Fibroblast of skin of abdomen (primary cell): Measurements from ENCODE around the gene ATG2B.

Experiments
- DNase-seq: peaks from one replicate; pipeline ENCODE4 v3.0.0-alpha.2; 2013

The ATG2B gene

DNA sequence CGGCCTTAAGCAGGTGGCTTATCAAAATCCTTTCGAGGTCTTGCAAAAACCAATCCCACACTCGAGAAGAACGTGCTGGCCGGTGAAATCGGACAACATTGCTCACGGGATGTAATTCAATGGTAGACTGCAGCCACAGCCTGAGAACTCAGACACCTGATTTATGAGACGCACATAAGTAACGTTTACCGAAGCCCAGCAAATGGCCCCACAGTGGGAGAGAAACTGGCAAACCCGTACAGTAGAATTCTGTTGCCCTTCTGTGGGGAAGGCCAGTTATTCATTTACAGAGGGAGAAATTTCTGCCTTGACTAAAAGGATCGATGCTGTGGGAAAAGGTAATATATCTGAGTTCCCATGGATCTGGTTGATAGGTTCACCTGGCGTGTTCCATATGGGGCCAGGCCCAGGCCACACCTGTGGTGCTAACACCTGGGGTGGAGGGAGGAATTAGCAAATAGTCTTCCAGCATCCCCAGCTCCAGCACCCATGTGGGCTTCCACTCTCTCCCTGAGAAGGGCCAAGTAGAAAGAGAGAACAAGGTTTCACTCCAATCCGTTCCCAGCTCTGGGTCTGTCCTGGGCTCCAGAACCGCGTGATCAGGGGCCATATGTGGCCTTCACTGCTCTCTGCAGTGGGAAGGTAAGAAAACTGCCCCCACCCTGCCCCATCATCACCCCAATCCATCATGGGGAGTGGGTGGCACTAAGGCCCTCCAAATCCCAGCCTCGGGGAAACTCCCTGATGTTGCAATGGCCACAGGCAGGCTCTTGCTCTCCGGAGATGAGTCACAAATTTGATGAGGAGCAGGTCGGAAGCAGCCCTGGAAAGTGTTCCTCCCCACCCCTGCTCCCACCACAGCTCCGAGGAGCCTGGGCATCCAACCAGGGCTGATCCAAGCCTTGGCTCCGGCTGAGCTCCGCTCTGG lies 94.4 kb downstream of the ATG2B start:
- peak; percentile 96 for DNase-seq

DNA sequence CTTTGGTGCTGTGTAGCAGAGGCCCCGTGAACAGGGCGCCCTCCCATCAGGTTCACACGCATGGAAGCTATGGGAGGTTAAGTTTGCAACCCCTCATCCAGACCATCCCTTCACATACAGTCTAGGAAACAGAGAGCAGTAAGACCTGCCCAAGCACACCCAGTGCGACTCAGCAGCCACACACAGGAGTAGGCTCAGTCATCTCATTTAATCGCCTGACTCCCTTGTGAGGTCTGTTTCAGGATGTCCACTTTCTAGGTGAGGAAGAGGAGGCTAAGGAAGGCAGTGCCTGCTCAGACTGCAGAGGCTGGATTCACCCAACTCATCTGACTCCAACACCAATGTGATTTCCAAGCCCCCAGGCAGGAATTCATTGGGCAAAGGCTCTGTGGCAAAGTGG lies 95.2 kb downstream of the ATG2B start:
- no peak for DNase-seq

DNA sequence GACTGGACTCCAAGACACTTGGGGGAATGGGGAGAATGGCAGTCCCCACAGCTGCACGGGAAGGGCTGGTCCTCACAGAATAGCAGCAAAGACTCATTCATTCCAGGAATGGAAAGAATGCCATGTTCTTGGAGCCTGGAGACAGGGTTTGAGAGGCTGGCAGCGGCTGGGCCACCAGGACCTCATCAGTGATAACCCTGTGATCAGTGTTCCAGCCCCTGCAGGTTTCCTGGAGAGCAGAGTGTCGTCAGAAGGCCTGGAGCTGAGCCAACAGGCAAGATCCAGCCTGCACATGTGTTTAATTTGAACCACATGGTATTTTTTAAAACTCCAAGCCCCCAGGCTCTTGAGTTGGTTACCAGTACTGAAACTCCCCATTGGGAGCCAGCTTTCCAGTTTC lies 95.8 kb downstream of the ATG2B start:
- peak; percentile 89 for DNase-seq

DNA sequence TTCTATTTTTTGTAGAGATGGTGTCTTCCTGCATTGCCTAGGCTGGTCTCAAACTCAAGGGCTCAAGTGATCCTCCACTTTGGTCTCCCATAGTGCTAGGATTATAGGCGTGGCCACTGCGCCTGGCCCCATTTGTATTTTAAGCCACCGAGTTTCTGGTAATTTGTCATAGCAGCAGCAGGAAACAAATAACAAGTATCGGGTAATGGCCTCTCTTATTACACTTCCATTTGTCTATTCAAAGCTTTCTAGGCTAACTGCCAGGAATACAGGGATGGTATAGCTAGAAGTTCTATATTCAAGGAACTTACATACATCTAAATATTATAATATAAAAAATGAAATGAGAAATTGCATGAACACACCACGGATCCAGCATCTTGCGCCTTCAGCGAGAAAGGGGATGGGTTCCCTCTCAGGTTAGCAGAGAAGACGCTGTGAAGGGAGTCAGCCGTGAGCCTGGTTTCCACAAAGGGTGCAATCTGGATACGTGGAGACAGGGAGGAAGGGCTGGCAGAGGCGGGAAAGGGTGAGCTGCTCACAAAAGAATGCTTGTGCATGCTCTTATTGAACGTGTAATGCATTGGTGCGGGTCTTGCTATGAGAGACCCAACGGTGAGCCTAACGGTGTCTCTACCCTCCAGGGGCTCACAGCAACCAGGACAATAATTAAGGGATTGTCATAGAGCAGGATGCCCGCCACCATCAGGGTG lies 97.6 kb downstream of the ATG2B start:
- no peak for DNase-seq

DNA sequence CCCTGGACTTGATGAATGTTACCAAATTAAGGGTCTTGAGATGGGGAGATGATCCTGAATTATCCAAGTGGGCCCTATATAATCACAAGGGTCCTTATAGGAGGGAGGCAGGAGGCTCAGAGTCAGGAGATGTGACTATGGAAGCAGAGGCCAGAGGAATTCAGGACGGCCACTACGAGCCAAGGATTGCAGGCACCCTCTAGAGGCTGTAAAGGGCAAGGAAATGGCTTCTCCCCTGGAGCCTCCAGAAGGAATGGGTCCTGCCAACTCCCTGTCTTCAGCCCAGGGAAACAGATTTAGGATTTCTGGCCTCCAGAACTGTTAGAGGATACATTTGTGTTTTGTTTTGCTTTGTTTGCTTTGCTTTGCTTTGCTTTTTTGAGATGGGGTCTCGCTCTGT lies 98.3 kb downstream of the ATG2B start:
- no peak for DNase-seq

DNA sequence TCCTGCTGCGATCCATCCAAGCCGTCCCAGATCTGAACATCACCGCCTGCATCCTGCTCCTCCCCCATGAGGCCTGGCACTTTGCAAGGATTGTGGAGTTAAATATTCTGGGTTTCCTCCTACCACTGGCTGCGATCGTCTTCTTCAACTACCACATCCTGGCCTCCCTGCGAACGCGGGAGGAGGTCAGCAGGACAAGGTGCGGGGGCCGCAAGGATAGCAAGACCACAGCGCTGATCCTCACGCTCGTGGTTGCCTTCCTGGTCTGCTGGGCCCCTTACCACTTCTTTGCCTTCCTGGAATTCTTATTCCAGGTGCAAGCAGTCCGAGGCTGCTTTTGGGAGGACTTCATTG lies 99.0 kb downstream of the ATG2B start:
- DNase-seq: no peak

DNA sequence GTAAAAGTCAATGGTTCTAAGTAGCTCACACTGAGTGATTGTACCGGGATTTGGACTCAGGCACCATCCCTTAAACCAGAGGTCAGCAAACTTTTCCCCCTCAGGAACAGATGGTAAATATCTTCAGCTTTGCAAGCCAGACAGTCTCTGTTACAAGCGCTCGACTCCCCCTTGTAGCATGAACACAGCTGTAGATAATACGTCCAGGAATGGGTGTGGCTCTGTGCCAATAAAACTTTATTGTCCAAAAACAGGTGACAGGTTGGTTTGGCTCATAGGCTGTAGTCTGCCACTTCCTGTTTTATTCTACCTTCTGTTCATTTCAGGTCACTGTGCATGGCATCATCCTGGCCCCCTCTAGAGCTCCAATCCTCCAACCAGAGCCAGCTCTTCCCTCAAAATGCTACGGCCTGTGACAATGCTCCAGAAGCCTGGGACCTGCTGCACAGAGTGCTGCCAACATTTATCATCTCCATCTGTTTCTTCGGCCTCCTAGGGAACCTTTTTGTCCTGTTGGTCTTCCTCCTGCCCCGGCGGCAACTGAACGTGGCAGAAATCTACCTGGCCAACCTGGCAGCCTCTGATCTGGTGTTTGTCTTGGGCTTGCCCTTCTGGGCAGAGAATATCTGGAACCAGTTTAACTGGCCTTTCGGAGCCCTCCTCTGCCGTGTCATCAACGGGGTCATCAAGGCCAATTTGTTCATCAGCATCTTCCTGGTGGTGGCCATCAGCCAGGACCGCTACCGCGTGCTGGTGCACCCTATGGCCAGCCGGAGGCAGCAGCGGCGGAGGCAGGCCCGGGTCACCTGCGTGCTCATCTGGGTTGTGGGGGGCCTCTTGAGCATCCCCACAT lies 99.6 kb downstream of the ATG2B start:
- no peak for DNase-seq

DNA sequence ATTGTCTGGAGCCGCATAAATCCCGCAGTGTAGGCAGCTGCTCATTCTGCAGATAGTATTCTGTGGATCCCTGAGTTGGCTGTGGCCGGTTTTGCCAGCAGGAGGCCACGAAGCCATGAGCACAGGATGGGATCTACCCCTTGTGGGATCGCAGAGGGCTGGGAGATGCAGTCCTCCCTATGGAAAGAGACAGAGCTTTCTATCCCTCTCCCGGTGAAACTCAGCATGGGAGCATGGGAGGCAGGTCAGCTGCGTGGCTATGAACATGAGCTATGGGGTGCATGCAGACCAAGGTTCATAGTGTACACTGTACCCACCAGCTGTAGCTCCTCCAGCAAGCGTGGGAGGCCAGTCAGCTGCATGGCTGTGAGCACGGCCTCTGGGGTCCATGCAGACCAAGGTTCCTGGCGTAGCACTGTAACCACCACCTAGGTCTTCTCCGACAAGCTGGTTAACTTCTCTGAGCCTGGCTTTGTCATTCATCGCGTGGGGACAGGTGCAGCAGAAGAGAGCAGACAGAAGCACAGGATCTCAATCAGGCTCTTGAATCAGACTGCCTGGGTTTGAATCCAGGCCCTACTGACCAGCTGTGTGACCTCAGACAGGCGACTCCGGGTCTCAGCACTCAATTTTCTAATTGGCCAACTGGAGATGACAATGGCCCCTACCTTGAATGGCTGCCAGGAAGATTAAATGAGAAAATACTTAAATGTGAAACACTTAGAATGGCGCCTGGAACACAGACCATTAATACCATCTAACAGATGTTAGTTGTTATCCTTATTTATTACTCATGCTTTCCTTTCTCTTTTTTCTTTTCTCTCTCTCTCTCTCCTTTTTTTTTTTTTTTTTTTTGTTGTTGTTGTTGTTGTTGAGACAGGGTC lies 101.1 kb downstream of the ATG2B start:
- DNase-seq: peak; percentile 49

DNA sequence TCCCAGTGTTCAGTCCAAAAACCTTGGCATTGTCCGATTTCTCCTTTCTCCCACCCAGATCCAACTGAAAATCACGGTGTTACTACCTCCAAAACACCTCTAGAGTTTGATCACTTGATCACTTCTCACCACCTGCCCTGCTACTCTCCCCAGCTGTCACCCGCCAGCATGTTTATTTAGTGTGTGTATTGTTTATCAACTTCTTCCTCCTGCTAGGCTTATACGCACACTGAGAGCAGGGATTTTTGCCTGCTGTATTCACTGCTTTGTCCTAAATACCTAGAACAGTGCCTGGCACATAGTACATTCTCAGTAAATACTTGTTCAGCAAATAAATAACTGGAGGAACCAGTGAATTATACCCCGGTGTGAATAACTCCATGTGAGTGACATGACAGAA lies 102.1 kb downstream of the ATG2B start:
- DNase-seq: no peak

DNA sequence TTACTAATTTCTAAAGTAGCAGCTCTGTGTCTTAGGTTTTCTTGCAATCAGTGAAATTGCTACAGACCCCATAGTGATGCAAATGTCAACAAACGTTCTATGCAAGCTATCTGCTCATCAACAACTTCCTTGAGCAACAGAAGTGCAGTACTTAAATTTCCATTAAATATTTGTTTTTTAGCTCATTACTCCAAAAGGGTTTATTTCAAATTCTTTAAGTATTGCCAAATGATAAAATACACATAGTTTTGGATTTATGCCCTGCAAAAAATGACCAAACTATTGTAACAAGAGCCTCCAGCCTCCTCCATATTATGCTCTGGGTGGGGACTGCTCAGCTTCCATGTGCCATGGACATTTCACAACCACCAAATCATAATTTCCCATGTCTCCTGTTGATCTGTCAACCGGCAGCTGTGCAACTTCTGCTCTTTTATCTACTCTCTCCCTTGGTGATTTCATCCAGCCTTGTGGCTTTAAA lies 102.8 kb downstream of the ATG2B start:
- peak; percentile 83 for DNase-seq

DNA sequence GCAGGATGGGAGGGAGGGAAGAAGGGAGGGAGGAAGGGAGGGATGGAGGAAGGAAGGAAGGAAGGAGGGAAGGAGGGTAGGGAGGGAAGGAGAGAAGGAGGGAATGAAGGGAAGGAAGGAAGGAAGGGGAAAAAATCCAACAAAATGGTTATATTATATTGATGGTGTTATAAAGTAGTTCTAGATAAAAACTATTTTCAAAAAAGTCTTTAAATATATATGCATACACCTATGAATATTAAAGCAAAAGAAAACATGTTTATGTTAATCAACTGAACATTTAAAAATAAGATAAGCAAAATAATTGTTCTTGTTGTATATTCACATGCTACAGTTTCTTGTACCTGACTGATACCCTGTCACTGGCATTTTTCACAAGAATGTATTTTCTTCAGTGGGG lies 105.2 kb downstream of the ATG2B start:
- DNase-seq: no peak

DNA sequence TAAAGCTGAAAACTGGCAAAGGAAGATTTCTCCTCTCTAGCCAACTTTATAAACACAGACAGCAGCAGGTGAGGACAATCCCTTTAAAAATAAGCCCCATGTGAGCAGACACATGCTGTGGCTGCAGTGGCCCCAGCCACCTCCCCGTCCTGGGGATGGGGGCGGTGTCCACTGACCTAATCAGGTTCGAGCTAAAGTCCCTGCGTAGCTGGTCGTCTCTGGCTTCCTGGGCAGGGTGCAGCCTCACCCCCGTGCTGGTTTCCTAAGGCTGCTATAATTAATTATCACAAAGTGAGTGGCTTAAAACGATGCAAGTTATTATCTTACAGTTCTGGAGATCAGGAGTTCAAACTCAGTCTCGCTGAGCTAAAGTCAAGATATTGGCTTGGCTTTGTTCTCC lies 106.1 kb downstream of the ATG2B start:
- no peak for DNase-seq

DNA sequence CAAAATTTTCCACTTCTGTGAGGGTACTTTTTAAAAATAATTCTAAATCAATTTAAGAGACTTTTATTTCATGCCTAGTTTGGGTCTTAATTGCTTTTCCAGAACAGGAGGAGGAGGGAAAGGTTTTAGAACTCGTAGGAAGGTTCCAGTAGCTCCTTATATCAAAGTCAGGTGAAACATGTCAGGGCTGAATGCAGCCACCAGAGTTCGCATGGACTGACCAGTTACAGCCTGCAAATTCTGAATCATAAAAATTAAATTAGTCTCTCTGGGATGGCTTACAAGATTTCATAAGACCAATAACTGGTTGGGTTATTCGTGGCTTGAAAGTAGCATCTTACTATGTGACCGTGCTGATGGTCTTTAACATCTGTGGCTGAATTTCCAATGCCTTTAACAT lies 106.7 kb downstream of the ATG2B start:
- DNase-seq: peak; percentile 40

DNA sequence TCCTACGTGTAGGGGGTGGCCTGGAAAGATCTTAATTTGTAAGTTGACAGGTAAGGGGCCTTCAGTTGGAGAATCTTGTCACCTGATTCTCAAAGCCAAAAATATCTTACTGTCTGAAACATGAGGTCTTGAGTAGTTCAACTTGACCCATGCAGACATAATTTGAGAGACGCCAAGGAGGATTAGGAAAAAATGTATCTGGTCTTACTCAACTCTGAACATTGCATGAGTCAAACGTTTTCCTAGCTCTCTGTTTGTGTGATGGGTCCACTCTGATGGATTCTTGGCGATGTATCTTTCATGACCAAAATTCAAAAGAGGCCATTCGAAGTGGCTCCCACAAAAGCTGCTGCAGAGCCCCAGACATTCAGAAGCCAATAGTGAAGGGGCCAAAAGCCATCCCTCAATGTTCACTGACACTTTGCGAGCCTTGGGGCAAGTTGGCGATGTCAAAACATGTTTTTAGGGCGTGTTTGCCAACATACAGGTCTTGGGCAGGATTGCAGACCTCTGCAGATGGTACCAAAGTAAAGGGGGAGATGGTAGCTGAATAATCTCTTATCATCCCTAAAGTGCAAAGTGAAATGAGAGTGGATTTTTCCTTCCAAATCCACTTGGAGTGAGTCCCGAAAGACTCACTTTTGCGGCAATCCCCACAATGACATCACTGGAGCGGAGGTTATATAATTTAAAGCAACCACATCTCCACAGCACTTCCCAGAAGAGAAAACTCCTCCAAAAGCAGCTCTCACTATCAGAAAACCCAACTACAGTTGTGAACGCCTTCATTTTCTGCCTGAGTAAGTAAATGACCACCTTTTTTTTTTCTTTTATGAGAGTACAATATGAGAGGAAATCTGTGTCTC lies 107.4 kb downstream of the ATG2B start, which contains the start of gene BDKRB1:
Gene BDKRB1, plus strand, starts transcription at position 710 of the 866 bp plus-strand sequence. CDS start 7,473 bp downstream, outside the sequence.
- DNase-seq: peak; percentile 95

DNA sequence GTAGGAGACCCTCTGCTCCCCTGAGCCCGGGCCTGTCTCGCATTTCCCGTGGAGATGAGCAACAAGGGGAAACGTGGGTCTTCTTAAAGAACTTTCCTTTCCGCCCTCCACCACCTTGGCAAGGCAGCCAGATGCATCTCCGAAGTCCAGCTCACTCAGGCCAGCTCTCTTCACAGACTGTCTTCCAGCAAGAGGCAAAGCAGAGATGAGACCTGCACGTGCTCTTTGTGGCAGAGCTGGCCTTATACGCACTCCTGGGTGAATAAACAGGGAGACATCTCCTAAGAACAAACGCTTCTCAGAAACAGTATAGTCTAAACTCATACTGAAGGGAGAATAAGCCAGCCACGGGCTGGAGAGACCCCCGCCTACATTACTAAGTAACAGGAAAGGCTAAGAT lies 108.5 kb downstream of the ATG2B start:
- DNase-seq: no peak

DNA sequence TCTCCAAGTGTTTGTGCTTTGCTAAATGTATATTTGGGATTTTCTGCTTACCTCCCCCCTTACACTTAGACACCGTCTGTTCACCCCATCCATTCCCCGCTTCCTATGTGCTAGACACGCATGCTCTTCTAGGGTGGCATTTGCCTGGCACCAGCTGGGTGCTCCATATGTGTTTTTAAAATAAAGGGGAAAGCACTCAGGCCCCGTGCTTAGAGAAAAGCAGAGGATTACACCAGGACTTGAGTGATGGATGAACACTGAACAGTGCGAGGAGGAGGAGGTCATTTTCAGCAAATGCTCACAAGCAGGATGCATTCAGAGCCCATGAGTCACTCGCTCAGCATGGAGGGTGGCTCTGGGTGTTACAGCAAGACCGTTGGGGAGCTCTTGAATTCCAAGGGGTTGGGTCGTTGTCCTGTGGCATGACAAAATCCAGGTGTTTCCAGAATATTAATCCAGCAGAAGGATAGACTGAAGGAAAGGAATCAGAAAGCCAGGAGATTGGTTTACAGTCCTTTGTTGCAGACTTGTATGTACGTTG lies 110.1 kb downstream of the ATG2B start:
- peak; percentile 97 for DNase-seq

DNA sequence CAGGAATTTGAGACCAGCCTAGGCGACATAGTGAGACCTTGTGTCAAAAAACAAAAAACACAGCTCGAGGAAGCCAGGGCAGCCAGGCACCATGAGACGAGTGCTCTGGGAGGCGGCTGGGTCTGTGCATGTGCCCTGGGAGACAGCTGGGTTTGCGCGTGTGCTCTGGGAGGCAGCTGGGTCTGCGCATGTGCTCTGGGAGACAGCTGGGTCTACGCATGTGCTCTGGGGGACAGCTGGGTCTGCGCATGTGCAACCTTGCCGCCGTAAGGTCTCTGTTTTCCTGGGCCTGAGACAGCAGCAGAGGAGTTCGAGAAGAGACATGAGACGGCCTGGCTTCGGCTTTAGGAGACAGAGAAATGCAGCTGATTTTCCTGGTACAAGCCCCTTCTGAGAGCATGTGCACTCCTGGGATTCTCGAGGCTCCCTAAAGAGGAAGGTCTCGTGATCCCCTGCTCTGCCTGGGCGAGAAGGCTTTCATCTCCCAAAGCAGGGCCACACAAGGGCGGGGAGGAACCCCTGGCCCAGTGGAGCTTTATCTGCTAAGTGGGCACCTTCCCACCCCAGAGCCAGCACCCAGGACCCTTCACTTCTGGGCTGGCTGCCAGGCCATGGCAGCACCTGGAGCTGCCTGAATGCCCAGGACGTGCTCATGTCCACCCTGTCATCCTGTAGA lies 110.7 kb downstream of the ATG2B start:
- DNase-seq: peak; percentile 81

DNA sequence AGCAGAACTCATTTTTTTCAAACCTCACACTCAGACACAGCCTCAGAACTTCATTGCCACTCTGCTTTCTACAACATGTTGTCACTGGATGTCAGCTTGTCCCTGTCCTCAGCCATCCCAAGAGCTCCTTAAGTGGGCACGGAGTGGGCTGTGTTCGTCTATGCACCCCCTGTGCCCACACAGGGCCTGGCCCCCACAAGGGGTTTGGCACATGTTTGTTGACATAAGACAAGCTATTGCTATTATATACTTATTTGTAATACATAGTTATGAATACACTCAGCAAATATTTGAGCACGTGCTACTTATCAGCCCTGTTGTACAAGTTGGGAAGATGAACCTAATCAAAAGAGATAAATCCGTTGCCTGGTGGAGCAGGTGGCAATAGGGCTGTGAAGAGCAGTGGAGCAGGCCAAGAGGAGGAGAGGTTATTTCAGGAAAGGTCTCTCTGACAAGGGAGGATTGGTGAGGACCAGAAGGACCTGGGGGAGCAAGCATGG lies 111.4 kb downstream of the ATG2B start:
- DNase-seq: no peak

DNA sequence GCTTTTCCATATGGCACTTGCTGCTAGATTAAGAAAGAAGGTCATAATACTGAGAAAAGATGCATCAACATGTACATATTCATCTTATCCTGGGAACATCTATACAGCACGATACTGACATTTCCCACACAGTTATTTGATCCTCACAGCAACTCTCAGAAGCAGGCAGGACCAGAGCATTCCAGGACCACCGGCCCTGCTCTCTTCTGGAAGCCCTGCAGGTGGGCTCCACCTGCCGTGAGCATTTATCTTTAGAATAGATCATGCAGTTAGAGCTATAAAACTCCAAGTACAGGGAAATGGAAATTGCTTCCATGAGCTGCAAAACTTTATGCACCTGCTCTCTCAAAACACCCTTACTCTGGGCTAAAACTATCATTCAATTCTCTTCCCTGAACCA lies 112.7 kb downstream of the ATG2B start:
- DNase-seq: no peak

DNA sequence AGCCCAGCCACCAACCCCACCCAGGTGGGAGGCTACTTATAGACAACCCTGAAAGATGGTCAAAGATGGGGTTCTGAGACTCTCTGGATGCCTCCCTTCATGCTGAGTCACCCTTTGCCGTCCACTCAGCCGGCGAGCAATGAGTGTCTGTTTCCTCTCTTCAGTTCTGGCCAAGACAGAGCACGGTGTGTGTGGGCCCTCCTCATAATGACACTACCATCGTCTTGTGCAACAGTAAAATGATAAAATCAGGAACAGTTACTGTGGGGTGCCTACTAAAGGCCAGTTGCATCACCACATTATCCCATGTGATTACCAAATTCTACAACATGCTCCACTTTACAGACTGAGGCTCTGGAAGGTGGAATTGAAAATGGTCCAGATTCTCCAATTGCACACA lies 114.1 kb downstream of the ATG2B start:
- peak; percentile 91 for DNase-seq
